ENCODE data around the gene UMODL1. TPM values are rescaled to one million over a fixed set of nuclear protein-coding genes. Genes with fewer than 3 reads are reported as not detected.

UMODL1 gene
- total and polyA plus RNA-seq, 10 of the 15 experiments (the other 5 are each of a cell fraction or from before 2014, with no cell fraction given): 0.01 to 0.11 (median 0.03) TPM; not detected in 5

DNA sequence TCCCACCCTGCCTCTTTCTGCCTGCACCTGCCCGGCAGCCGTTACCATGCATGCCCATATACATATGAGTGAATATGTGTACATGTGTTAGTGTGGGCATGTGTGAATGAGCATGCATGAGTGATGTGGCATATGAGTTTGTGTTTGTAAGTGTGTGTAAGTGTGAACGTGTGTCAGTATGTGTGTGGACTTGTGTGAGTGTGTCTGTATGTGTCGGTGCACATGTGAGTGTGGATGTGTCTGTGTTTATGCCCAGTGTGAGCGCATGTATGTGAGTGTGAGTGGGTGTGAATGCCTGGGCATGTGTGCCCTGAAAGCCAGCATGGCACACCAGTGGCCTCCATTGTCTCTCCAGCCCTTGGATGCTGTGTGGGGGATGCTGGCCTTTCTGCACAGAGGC lies 2.5 kb upstream of the UMODL1 start (continued):
- TF ChIP-seq, protein P1, sequence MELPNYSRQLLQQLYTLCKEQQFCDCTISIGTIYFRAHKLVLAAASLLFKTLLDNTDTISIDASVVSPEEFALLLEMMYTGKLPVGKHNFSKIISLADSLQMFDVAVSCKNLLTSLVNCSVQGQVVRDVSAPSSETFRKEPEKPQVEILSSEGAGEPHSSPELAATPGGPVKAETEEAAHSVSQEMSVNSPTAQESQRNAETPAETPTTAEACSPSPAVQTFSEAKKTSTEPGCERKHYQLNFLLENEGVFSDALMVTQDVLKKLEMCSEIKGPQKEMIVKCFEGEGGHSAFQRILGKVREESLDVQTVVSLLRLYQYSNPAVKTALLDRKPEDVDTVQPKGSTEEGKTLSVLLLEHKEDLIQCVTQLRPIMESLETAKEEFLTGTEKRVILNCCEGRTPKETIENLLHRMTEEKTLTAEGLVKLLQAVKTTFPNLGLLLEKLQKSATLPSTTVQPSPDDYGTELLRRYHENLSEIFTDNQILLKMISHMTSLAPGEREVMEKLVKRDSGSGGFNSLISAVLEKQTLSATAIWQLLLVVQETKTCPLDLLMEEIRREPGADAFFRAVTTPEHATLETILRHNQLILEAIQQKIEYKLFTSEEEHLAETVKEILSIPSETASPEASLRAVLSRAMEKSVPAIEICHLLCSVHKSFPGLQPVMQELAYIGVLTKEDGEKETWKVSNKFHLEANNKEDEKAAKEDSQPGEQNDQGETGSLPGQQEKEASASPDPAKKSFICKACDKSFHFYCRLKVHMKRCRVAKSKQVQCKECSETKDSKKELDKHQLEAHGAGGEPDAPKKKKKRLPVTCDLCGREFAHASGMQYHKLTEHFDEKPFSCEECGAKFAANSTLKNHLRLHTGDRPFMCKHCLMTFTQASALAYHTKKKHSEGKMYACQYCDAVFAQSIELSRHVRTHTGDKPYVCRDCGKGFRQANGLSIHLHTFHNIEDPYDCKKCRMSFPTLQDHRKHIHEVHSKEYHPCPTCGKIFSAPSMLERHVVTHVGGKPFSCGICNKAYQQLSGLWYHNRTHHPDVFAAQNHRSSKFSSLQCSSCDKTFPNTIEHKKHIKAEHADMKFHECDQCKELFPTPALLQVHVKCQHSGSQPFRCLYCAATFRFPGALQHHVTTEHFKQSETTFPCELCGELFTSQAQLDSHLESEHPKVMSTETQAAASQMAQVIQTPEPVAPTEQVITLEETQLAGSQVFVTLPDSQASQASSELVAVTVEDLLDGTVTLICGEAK (IDR thresholded peaks at IDR 0.05; ENCODE audit: borderline replicate concordance): no peak

DNA sequence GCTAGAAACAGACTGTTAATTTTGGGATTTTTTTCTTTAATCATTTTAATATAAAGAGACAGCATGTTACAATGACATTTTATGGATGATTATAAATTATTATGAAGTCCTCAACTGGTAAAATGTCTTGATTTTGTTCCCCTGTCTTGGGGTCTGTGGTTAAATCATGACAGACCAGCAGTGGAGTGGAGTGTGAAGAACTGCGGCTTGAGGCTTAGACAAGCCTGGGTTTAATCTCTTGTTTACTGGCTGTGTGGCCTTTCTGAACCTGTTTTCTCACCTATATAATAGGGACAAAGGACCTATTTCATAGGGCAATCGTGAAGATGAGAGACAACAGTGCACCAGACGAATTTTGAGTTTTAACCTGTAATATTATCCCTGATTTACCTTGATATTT lies 1.8 kb upstream of the UMODL1 start:
- ChIA-PET POLR2A (no interaction called here), RAD21 (ENCODE audit: unreplicated experiment) (no interaction called here), SMC1A (ENCODE audit: uncharacterized antibody, unreplicated experiment) (interaction anchor here (1.1 kb wide), 1 partner anchor 9 kb away, joined by 3 read pairs; no protein-coding TSS in a partner anchor), CTCF (interaction anchor here (0.6 kb wide), 1 partner anchor 48 kb away, joined by 3 read pairs; no protein-coding TSS in a partner anchor)
- H3K4me3 ChIP-seq: no peak overlapping the region
- in situ Hi-C loops (cut with MboI): no loop called here
- intact Hi-C loops (cut with micrococcal nuclease; ENCODE audit: unreplicated experiment): no loop called here
- H3K27me3 ChIP-seq (replicated peaks in 1 of 2; ENCODE audit: control insufficient read depth in 2 of 2, insufficient read depth in 2 of 2, low read length in 1 of 2): peaks cover 0 to 3% of the 10 kb centered on the region in 2 experiments; a peak in 1 of 4 replicates
- no peaks in the 10 kb centered on the region for H4K20me1 ChIP-seq (ENCODE audit: control insufficient read depth, insufficient read depth)
- no peaks in the 10 kb centered on the region for H3K36me3 ChIP-seq (ENCODE audit: control insufficient read depth in 2 of 2, insufficient read depth in 2 of 2, low read length in 1 of 2)
- no peak overlapping the region for H3K27ac ChIP-seq (ENCODE audit: control insufficient read depth, insufficient read depth)
- no peaks in the 10 kb centered on the region for H3K9me3 ChIP-seq (replicated peaks; ENCODE audit: control insufficient read depth, insufficient read depth, low read length)
- ATAC-seq (no peak), FAIRE-seq (no peak), DNase-seq (ENCODE audit: low read depth, low spot score) (no peak)
- no peaks in the 10 kb centered on the region for H3K79me2 ChIP-seq (ENCODE audit: control insufficient read depth, insufficient read depth, low read length)
- TF ChIP-seq ETV6 (conservative IDR thresholded peaks at IDR 0.05 in 1 of 2, IDR thresholded peaks at IDR 0.05 in 1 of 2; ENCODE audit: borderline replicate concordance in 1 of 2, low read depth in 1 of 2) (no peak), HDAC6 (IDR thresholded peaks at IDR 0.05; ENCODE audit: unreplicated experiment) (no peak), RAD21 (IDR thresholded peaks at IDR 0.05; ENCODE audit: insufficient read depth, low read depth, low read length) (no peak), RUNX3 (IDR thresholded peaks at IDR 0.05; ENCODE audit: low read length) (peak; percentile 48; the same call in 1 of the 2 replicates), NR2F1 (conservative IDR thresholded peaks at IDR 0.05) (0 out of 2 replicates have a peak, but pooled peaks have one; percentile 16)
- TF ChIP-seq, protein P2, sequence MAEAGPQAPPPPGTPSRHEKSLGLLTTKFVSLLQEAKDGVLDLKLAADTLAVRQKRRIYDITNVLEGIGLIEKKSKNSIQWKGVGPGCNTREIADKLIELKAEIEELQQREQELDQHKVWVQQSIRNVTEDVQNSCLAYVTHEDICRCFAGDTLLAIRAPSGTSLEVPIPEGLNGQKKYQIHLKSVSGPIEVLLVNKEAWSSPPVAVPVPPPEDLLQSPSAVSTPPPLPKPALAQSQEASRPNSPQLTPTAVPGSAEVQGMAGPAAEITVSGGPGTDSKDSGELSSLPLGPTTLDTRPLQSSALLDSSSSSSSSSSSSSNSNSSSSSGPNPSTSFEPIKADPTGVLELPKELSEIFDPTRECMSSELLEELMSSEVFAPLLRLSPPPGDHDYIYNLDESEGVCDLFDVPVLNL (IDR thresholded peaks at IDR 0.05; ENCODE audit: low read depth, low read length): no peak
- no peak overlapping the region for H2AFZ ChIP-seq (ENCODE audit: control insufficient read depth, low read depth, low read length)
- no TSS peak for BruUV-seq (replicated peaks)
- 33% methylated on average over 3 of the region's 3 CpGs for WGBS (ENCODE audit: insufficient coverage, insufficient replicate concordance, low lambda C conversion rate, missing lambda C conversion rate)
- H3K4me1 ChIP-seq (ENCODE audit: control insufficient read depth, insufficient read depth, low read length): peaks cover 17% of the 10 kb centered on the region
- no peak overlapping the region for H3K9ac ChIP-seq (ENCODE audit: control insufficient read depth, insufficient read depth, low read length)
- H3K4me2 ChIP-seq (ENCODE audit: control insufficient read depth, insufficient read depth): no peak overlapping the region

Data from GM12878 (cell line).